ENCODE data around the gene MTMR1.

Gene MTMR1

GRCh38 chrX:150762258-150763165 is 69.3 kb downstream of the MTMR1 start:
- no peak for DNase-seq (ENCODE audit: low spot score)

GRCh38 chrX:150763303-150763797 is 70.2 kb downstream of the MTMR1 start:
- no peak for DNase-seq (ENCODE audit: low spot score)

- no peak for DNase-seq (ENCODE audit: low spot score)
Measured at GRCh38 chrX:150763810-150764209, 70.6 kb downstream of the MTMR1 start.

- no peak for DNase-seq (ENCODE audit: low spot score)
Measured at GRCh38 chrX:150765237-150765636, 72.0 kb downstream of the MTMR1 start.

GRCh38 chrX:150765782-150766350 is 72.7 kb downstream of the MTMR1 start:
- DNase-seq (ENCODE audit: low spot score), result no peak

GRCh38 chrX:150766351-150767044 is 73.3 kb downstream of the MTMR1 start:
- DNase-seq (ENCODE audit: low spot score), result no peak

- DNase-seq (ENCODE audit: low spot score), result no peak
Measured at GRCh38 chrX:150767045-150767395, 73.8 kb downstream of the MTMR1 start.

GRCh38 chrX:150767475-150768131 is 74.4 kb downstream of the MTMR1 start:
- DNase-seq (ENCODE audit: low spot score), result no peak

- no peak for DNase-seq (ENCODE audit: low spot score)
Measured at GRCh38 chrX:150768132-150768485, 74.9 kb downstream of the MTMR1 start.

GRCh38 chrX:150768580-150769190 is 75.5 kb downstream of the MTMR1 start:
- DNase-seq (ENCODE audit: low spot score), result no peak

GRCh38 chrX:150769408-150769807 is 76.2 kb downstream of the MTMR1 start:
- no peak for DNase-seq (ENCODE audit: low spot score)

GRCh38 chrX:150770623-150771022 is 77.4 kb downstream of the MTMR1 start:
- DNase-seq (ENCODE audit: low spot score), result no peak

GRCh38 chrX:150771116-150771515 is 77.9 kb downstream of the MTMR1 start:
- DNase-seq (ENCODE audit: low spot score), result no peak

GRCh38 chrX:150772150-150772970 is 79.2 kb downstream of the MTMR1 start:
- peak; percentile 64 for DNase-seq (ENCODE audit: low spot score)

GRCh38 chrX:150773117-150773516 is 79.9 kb downstream of the MTMR1 start:
- DNase-seq (ENCODE audit: low spot score), result no peak

- no peak for DNase-seq (ENCODE audit: low spot score)
Measured at GRCh38 chrX:150773634-150774033, 80.4 kb downstream of the MTMR1 start.

GRCh38 chrX:150774798-150775568 is 81.8 kb downstream of the MTMR1 start:
- DNase-seq (ENCODE audit: low spot score), result no peak

- DNase-seq (ENCODE audit: low spot score), result no peak
Measured at GRCh38 chrX:150775569-150776350, 82.6 kb downstream of the MTMR1 start.

GRCh38 chrX:150777328-150777992 is 84.3 kb downstream of the MTMR1 start:
- no peak for DNase-seq (ENCODE audit: low spot score)

Measured in CD4-positive, alpha-beta T cell treated with Interleukin-2 at 100 ng/mL for 4 hours (primary cell).